Neural crest cell (in vitro differentiated cells): Measurements from ENCODE around the gene KRT72. TPM values are rescaled to one million over a fixed set of nuclear protein-coding genes. Genes with fewer than 3 reads are reported as not detected.

Experiments
- DNase-seq: peaks from one replicate; pipeline ENCODE4 v3.0.0; 2021; ENCODE audit warnings: low read depth, mixed read lengths, low spot score
- H3K27ac Mint-ChIP-seq: one replicate; pipeline ENCODE4 v1.8.0; 2021; ENCODE audit warnings: mild to moderate bottlenecking, mixed read lengths; ENCODE audit not compliant: unreplicated experiment
- H3K27me3 Mint-ChIP-seq: 2 replicates; pipeline ENCODE4 v1.8.0; 2021; ENCODE audit warnings: low read depth, mild to moderate bottlenecking, mixed read lengths
- H3K36me3 Mint-ChIP-seq: 2 replicates; pipeline ENCODE4 v1.8.0; 2021; ENCODE audit warnings: low read depth, mild to moderate bottlenecking, mixed read lengths
- H3K4me1 Mint-ChIP-seq: 2 replicates; pipeline ENCODE4 v1.8.0; 2021; ENCODE audit warnings: mixed read lengths
- H3K4me3 Mint-ChIP-seq: one replicate; pipeline ENCODE4 v1.8.0; 2021; ENCODE audit warnings: mild to moderate bottlenecking, mixed read lengths
- H3K9me3 Mint-ChIP-seq: 2 replicates; pipeline ENCODE4 v1.8.0; 2021; ENCODE audit warnings: mixed read lengths
- CTCF ChIP-seq: fragments of 200-600 bp; sonication (generic); conservative IDR thresholded peaks from 2 replicates; pipeline ENCODE4 v1.5.0; 2021; ENCODE audit warnings: antibody characterized with exemption, mild to moderate bottlenecking
- total RNA-seq: library from RNA; stranded (reverse); gene quantifications from 2 replicates; pipeline ENCODE4 v1.2.1, GENCODE V29; 2021

Gene KRT72
- total RNA-seq, 1 donor from 2014 or later, result not detected

GRCh38 chr12:52570511-52570910, 30.8 kb downstream of the KRT72 start:
- Mint-ChIP-seq H3K9me3 (no peaks in the 10 kb centered on the region), H3K4me1 (no peaks in the 10 kb centered on the region), H3K36me3 (no peaks in the 10 kb centered on the region), H3K27me3 (peaks cover 5% of the 10 kb centered on the region), H3K27ac (no peak overlapping the region), H3K4me3 (no peak overlapping the region)
- no peak for TF ChIP-seq CTCF
- no peak for DNase-seq

GRCh38 chr12:52568111-52568510, 33.2 kb downstream of the KRT72 start:
- TF ChIP-seq CTCF, result no peak
- Mint-ChIP-seq H3K27ac (no peak overlapping the region), H3K4me1 (no peaks in the 10 kb centered on the region), H3K36me3 (no peaks in the 10 kb centered on the region), H3K4me3 (no peak overlapping the region), H3K27me3 (peaks cover 20% of the 10 kb centered on the region), H3K9me3 (no peaks in the 10 kb centered on the region)
- no peak for DNase-seq

- TF ChIP-seq CTCF, result no peak
- Mint-ChIP-seq H3K27me3 (peaks cover 26% of the 10 kb centered on the region), H3K9me3 (no peaks in the 10 kb centered on the region), H3K27ac (no peak overlapping the region), H3K4me3 (no peak overlapping the region), H3K4me1 (no peaks in the 10 kb centered on the region), H3K36me3 (no peaks in the 10 kb centered on the region)
- no peak for DNase-seq
Observed at GRCh38 chr12:52566847-52567291, 34.4 kb downstream of the KRT72 start.

GRCh38 chr12:52564582-52564981, 36.7 kb downstream of the KRT72 start:
- Mint-ChIP-seq H3K27ac (no peak overlapping the region), H3K4me3 (no peak overlapping the region), H3K36me3 (no peaks in the 10 kb centered on the region), H3K27me3 (peaks cover 43% of the 10 kb centered on the region), H3K9me3 (no peaks in the 10 kb centered on the region), H3K4me1 (no peaks in the 10 kb centered on the region)
- TF ChIP-seq CTCF, result no peak
- no peak for DNase-seq

- no peak overlapping the region for H3K4me3 Mint-ChIP-seq
- DNase-seq, result no peak
- H3K4me1 Mint-ChIP-seq, result no peaks in the 10 kb centered on the region
- no peak overlapping the region for H3K27ac Mint-ChIP-seq
- peaks cover 56% of the 10 kb centered on the region for H3K27me3 Mint-ChIP-seq
- no peaks in the 10 kb centered on the region for H3K9me3 Mint-ChIP-seq
- TF ChIP-seq CTCF, result peak; percentile 53
- H3K36me3 Mint-ChIP-seq, result no peaks in the 10 kb centered on the region
Observed at GRCh38 chr12:52561880-52562449, 39.3 kb downstream of the KRT72 start.
